Mucosa of descending colon (tissue), 3 donors: ENCODE results near the gene CACNA1D. TPM values are rescaled to one million over a fixed set of nuclear protein-coding genes. Genes with fewer than 3 reads are reported as not detected.

Experiments used
- ATAC-seq: fragments of 200-7000 bp; cut with Tn5 transposase; one replicate; pipeline ENCODE4 v1.9.1; 2020; ENCODE audit warnings: mild to moderate bottlenecking, moderate library complexity
- DNase-seq, 3 donors: peaks; one replicate each; pipeline ENCODE4 v3.0.0-alpha.2; 2020
- H3K36me3 ChIP-seq: fragments of 200-600 bp; one replicate; pipeline ENCODE4 v1.8.0; 2021; ENCODE audit warnings: low read depth, mild to moderate bottlenecking
- H3K4me1 ChIP-seq: fragments of 200-600 bp; one replicate; pipeline ENCODE4 v1.8.0; 2021; ENCODE audit warnings: low read depth, mild to moderate bottlenecking
- H3K4me3 ChIP-seq: fragments of 200-600 bp; one replicate; pipeline ENCODE4 v1.8.0; 2021; ENCODE audit warnings: mild to moderate bottlenecking
- H3K9me3 ChIP-seq: fragments of 200-600 bp; one replicate; pipeline ENCODE4 v1.8.0; 2021; ENCODE audit warnings: mild to moderate bottlenecking
- CTCF ChIP-seq: fragments of 200-600 bp; IDR thresholded peaks from one replicate; pipeline ENCODE4 v1.8.0; 2022; ENCODE audit warnings: antibody characterized with exemption, mild to moderate bottlenecking
- intact Hi-C, 2 donors: fragments of 100-400 bp; cut with DNase I in 1 of 2; cut with micrococcal nuclease in 1 of 2; formaldehyde crosslinking; loops; one replicate each; pipeline versions ENCODE4 v1.11.0 to v1.11.1; 2022; cut with DNase I, micrococcal nuclease
- total RNA-seq, 3 donors: library from RNA; stranded (reverse); fragmentation: NEBNext Ultra II Directional in 2 of 3; extraction: Animal tissue kit (Norgen Biotek cat#: 25700) in 2 of 3; gene quantifications; one replicate each; pipeline versions ENCODE4 v1.2.1 to v1.2.4, GENCODE V29; 2021 to 2023
- donor health status: DM: no; HTN: no; CAD: no; lungs with moderate emphysema.
- donor health status: DM: no; HTN: no; CAD: no.
- donor health status: DM: no; HTN: yes; CAD: no.

Gene CACNA1D
- total RNA-seq, 3 donors from 2014 or later = 13.8 to 38.1 (median 22.2) TPM

- ATAC-seq = peak; percentile 76
- TF ChIP-seq CTCF = no peak
- H3K4me3 ChIP-seq = peak within 1 kb of the TSS; percentile 56
- no peaks in the 10 kb centered on the region for H3K36me3 ChIP-seq
- intact Hi-C loops = no loop called here
- peaks cover 30% of the 10 kb centered on the region for H3K4me1 ChIP-seq
- no peaks in the 10 kb centered on the region for H3K9me3 ChIP-seq
- DNase-seq = peak; percentile 76 to 92 (median 82)
Measured at GRCh38 chr3:53846134-53846850, 351.9 kb downstream of the CACNA1D start, which contains the start of the genes CHDH and IL17RB. TSS of gene CHDH (minus strand) at chr3:53846419. CDS start at chr3:53824008, 22,411 bp downstream. TSS of gene IL17RB (plus strand) at chr3:53846568. CDS start at chr3:53846589, 21 bp downstream.

- H3K9me3 ChIP-seq = no peaks in the 10 kb centered on the region
- intact Hi-C loops = no loop called here
- H3K36me3 ChIP-seq = no peaks in the 10 kb centered on the region
- ATAC-seq = no peak
- no peak for DNase-seq
- no peak overlapping the region for H3K4me3 ChIP-seq
- TF ChIP-seq CTCF = no peak
- H3K4me1 ChIP-seq = peaks cover 27% of the 10 kb centered on the region
Measured at GRCh38 chr3:53846851-53847155, 352.4 kb downstream of the CACNA1D start.

GRCh38 chr3:53849916-53850315, 355.5 kb downstream of the CACNA1D start:
- H3K4me3 ChIP-seq = no peak overlapping the region

GRCh38 chr3:53850895-53851294, 356.5 kb downstream of the CACNA1D start:
- peaks cover 4% of the 10 kb centered on the region for H3K4me1 ChIP-seq
- no peak overlapping the region for H3K4me3 ChIP-seq
- DNase-seq (peak in 1 of 3 donors; percentile 49), ATAC-seq (no peak)
- H3K9me3 ChIP-seq = no peaks in the 10 kb centered on the region
- H3K36me3 ChIP-seq = no peaks in the 10 kb centered on the region
- TF ChIP-seq CTCF = no peak
- intact Hi-C loops = no loop called here

More at GRCh38 chr3:53849916-53850315, 355.5 kb downstream of the CACNA1D start:
- TF ChIP-seq CTCF = no peak
- H3K9me3 ChIP-seq = no peaks in the 10 kb centered on the region
- H3K4me1 ChIP-seq = peaks cover 7% of the 10 kb centered on the region
- intact Hi-C loops = no loop called here
- DNase-seq (no peak), ATAC-seq (no peak)
- no peaks in the 10 kb centered on the region for H3K36me3 ChIP-seq

GRCh38 chr3:53856964-53857363, 362.6 kb downstream of the CACNA1D start:
- intact Hi-C loops = no loop called here
- no peak for ATAC-seq
- H3K36me3 ChIP-seq = no peaks in the 10 kb centered on the region

More at GRCh38 chr3:53856964-53857363, 362.6 kb downstream of the CACNA1D start:
- no peak for DNase-seq
- TF ChIP-seq CTCF = no peak
- H3K9me3 ChIP-seq = no peaks in the 10 kb centered on the region
- H3K4me1 ChIP-seq = no peaks in the 10 kb centered on the region
- no peak overlapping the region for H3K4me3 ChIP-seq
